ENCODE measurements around the gene ZC3H7B.

DNA sequence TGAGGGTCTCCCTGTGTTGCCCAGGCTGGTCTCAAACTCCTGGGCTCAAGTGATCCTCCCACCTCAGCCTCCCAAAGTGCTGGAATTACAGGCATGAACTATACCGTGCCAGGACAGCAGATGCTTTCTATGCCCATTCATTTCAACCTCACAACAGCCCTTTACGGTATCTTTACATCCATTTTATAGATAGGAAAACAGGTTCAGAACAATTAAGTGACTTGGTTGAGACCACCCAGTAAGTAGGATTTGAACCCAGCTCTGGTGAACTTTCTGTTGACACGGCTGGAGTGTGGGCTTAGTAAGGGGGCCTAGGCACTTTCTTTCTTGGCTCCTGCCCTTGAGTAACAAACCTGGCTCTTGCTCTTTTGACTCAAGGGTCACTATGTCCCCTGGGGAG lies 106.1 kb downstream of the ZC3H7B start:
- TF ChIP-seq, protein P1, sequence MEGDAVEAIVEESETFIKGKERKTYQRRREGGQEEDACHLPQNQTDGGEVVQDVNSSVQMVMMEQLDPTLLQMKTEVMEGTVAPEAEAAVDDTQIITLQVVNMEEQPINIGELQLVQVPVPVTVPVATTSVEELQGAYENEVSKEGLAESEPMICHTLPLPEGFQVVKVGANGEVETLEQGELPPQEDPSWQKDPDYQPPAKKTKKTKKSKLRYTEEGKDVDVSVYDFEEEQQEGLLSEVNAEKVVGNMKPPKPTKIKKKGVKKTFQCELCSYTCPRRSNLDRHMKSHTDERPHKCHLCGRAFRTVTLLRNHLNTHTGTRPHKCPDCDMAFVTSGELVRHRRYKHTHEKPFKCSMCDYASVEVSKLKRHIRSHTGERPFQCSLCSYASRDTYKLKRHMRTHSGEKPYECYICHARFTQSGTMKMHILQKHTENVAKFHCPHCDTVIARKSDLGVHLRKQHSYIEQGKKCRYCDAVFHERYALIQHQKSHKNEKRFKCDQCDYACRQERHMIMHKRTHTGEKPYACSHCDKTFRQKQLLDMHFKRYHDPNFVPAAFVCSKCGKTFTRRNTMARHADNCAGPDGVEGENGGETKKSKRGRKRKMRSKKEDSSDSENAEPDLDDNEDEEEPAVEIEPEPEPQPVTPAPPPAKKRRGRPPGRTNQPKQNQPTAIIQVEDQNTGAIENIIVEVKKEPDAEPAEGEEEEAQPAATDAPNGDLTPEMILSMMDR (conservative IDR thresholded peaks at IDR 0.05; ENCODE audit: low read depth, low read length) = no peak
- TF ChIP-seq EZH2phosphoT487 (IDR thresholded peaks at IDR 0.05; ENCODE audit: borderline replicate concordance, low read length) (no peak), EZH2 (IDR thresholded peaks at IDR 0.05; ENCODE audit: low read length, unreplicated experiment) (no peak)
